ENCODE results near the gene NBDY. TPM values are rescaled to one million over a fixed set of nuclear protein-coding genes. Genes with fewer than 3 reads are reported as not detected.
"Not testable (repeated sequence)": the region's sequence is repeated elsewhere in the genome, so short reads cannot be mapped to it uniquely, and the experiment has no call there.

The NBDY gene
- total RNA-seq, 1 donor from 2014 or later: 29.9 TPM

GRCh38 chrX:56762707-56763555, 33.9 kb downstream of the NBDY start:
- no peak for DNase-seq (ENCODE audit: low spot score)
- intact Hi-C loops (cut with DNase I): loop anchor here (10.0 kb wide), 1 partner anchor 212 kb away; no protein-coding TSS in a partner anchor

- intact Hi-C loops (cut with DNase I): loop anchor here (10.0 kb wide), 1 partner anchor 211 kb away; no protein-coding TSS in a partner anchor
- peak; percentile 88 for DNase-seq (ENCODE audit: low spot score)
These were observed 34.6 kb downstream of the NBDY start for GRCh38 chrX:56763556-56764152.

GRCh38 chrX:56764153-56764974, 35.3 kb downstream of the NBDY start:
- DNase-seq (ENCODE audit: low spot score): peak; percentile 80
- intact Hi-C loops (cut with DNase I): loop anchor here (10.0 kb wide), 1 partner anchor 210 kb away; no protein-coding TSS in a partner anchor

GRCh38 chrX:56764975-56765791, 36.1 kb downstream of the NBDY start:
- intact Hi-C loops (cut with DNase I): loop anchor here (10.0 kb wide), 1 partner anchor 210 kb away; no protein-coding TSS in a partner anchor
- DNase-seq (ENCODE audit: low spot score): peak; percentile 68

GRCh38 chrX:56765811-56766553, 36.9 kb downstream of the NBDY start:
- peak; percentile 56 for DNase-seq (ENCODE audit: low spot score)
- intact Hi-C loops (cut with DNase I): loop anchor here (10.0 kb wide), 1 partner anchor 209 kb away; no protein-coding TSS in a partner anchor

- DNase-seq (ENCODE audit: low spot score): peak; percentile 67
- intact Hi-C loops (cut with DNase I): loop anchor here (10.0 kb wide), 1 partner anchor 208 kb away; no protein-coding TSS in a partner anchor
These were observed 37.7 kb downstream of the NBDY start for GRCh38 chrX:56766554-56767347.

- intact Hi-C loops (cut with DNase I): loop anchor here (10.0 kb wide), 1 partner anchor 207 kb away; no protein-coding TSS in a partner anchor
- peak; percentile 73 for DNase-seq (ENCODE audit: low spot score)
These were observed 38.5 kb downstream of the NBDY start for GRCh38 chrX:56767348-56768119.

- intact Hi-C loops (cut with DNase I): loop anchor here (10.0 kb wide), 1 partner anchor 207 kb away; no protein-coding TSS in a partner anchor
- DNase-seq (ENCODE audit: low spot score): not testable (repeated sequence)
These were observed 39.1 kb downstream of the NBDY start for GRCh38 chrX:56768120-56768660.

- DNase-seq (ENCODE audit: low spot score); intact Hi-C loops (cut with DNase I): not testable (repeated sequence)
These were observed 43.9 kb downstream of the NBDY start for GRCh38 chrX:56772675-56773521.

GRCh38 chrX:56773522-56774060, 44.5 kb downstream of the NBDY start:
- intact Hi-C loops (cut with DNase I); DNase-seq (ENCODE audit: low spot score): not testable (repeated sequence)

- DNase-seq (ENCODE audit: low spot score); intact Hi-C loops (cut with DNase I): not testable (repeated sequence)
These were observed 49.3 kb downstream of the NBDY start for GRCh38 chrX:56778099-56778923.

GRCh38 chrX:56778924-56779468, 50.0 kb downstream of the NBDY start:
- intact Hi-C loops (cut with DNase I); DNase-seq (ENCODE audit: low spot score): not testable (repeated sequence)

- intact Hi-C loops (cut with DNase I); DNase-seq (ENCODE audit: low spot score): not testable (repeated sequence)
These were observed 51.9 kb downstream of the NBDY start for GRCh38 chrX:56780681-56781649.
